NCI-H446 (cell line): ENCODE measurements around the gene NIPAL3.
"Not testable (repeated sequence)": the region's sequence is repeated elsewhere in the genome, so short reads cannot be mapped to it uniquely, and the experiment has no call there.

Experiments
- DNase-seq, 2 experiments: peaks; one replicate each; lab custom pipeline; 2025; lab: John Stamatoyannopoulos, UW

NIPAL3 gene

GRCh38 chr1:24421502-24421901 is 5.9 kb downstream of the NIPAL3 start:
- DNase-seq = no peak

- DNase-seq = no peak
Measured at GRCh38 chr1:24424207-24424606, 8.6 kb downstream of the NIPAL3 start.

GRCh38 chr1:24424990-24425389 is 9.4 kb downstream of the NIPAL3 start:
- DNase-seq = no peak

GRCh38 chr1:24425441-24425840 is 9.8 kb downstream of the NIPAL3 start:
- DNase-seq = no peak

- DNase-seq = no peak
Measured at GRCh38 chr1:24425922-24426321, 10.3 kb downstream of the NIPAL3 start.

- DNase-seq = no peak
Measured at GRCh38 chr1:24426744-24427544, 11.3 kb downstream of the NIPAL3 start.

- DNase-seq = no peak
Measured at GRCh38 chr1:24427545-24427862, 11.9 kb downstream of the NIPAL3 start.

GRCh38 chr1:24435782-24436365 is 20.3 kb downstream of the NIPAL3 start:
- no peak for DNase-seq

GRCh38 chr1:24437631-24438396 is 22.2 kb downstream of the NIPAL3 start:
- DNase-seq = no peak

GRCh38 chr1:24438423-24438901 is 22.9 kb downstream of the NIPAL3 start:
- no peak for DNase-seq

GRCh38 chr1:24440436-24440835 is 24.8 kb downstream of the NIPAL3 start:
- no peak for DNase-seq

GRCh38 chr1:24441480-24441879 is 25.9 kb downstream of the NIPAL3 start:
- DNase-seq = no peak

GRCh38 chr1:24441996-24442668 is 26.5 kb downstream of the NIPAL3 start:
- no peak for DNase-seq

GRCh38 chr1:24442764-24443163 is 27.2 kb downstream of the NIPAL3 start:
- no peak for DNase-seq

GRCh38 chr1:24443241-24443656 is 27.6 kb downstream of the NIPAL3 start:
- peak in 1 of 2 experiments; percentile 54 for DNase-seq

- DNase-seq = not testable (repeated sequence)
Measured at GRCh38 chr1:24446446-24446845, 30.8 kb downstream of the NIPAL3 start.

GRCh38 chr1:24450316-24450715 is 34.7 kb downstream of the NIPAL3 start:
- no peak for DNase-seq

- no peak for DNase-seq
Measured at GRCh38 chr1:24450857-24451397, 35.3 kb downstream of the NIPAL3 start.

- no peak for DNase-seq
Measured at GRCh38 chr1:24451746-24452145, 36.1 kb downstream of the NIPAL3 start.

GRCh38 chr1:24452922-24453485 is 37.4 kb downstream of the NIPAL3 start:
- no peak for DNase-seq

GRCh38 chr1:24454673-24455072 is 39.1 kb downstream of the NIPAL3 start:
- DNase-seq = no peak

GRCh38 chr1:24455272-24455671 is 39.7 kb downstream of the NIPAL3 start:
- DNase-seq = no peak
